ENCODE results near the gene LRRC27.
A peak's percentile ranks its signal among the peaks of the same experiment; 100 is the strongest.
"Not testable (repeated sequence)": the region's sequence is repeated elsewhere in the genome, so short reads cannot be mapped to it uniquely, and the experiment has no call there.

Gene LRRC27

DNA sequence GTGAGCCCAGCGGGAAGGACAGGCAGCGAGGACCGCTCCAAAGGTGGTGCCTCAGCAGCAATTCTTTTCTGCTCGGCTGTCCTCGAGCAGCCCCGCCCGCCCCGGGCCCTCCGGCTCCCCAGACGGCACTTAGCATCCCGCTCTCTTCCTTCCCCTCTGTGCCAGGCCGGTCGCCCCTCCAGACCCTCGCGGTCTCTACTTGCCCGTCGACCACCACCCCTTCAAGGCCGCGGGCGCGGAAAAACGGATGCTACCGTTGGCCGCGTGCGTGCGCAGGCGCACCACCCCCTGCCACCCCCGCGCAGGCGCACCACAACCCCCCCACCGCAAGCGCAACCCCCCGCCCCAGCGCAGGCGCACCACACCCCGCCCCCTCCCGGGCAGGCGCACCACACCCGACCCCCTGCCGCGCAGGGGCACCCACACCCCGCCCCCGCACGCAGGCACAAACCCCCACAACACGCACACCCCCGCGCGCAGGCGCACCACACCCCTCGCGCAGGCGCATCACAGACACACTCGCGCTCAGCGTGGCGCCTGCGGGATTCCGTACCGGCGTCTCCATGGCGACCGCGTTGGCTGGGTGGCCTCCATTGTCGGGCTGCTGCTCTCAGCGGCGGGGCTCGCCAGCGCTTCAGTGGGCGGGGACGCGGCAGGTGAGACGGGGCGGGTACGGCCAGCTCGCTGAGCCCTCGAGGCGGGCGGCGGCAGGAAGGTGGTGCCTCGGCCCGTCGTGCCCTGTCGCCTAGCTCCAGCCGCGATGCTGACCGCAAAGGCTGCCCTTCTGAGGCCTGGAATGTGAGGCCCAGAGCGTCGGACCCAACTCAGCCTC is at the start of gene LRRC27:
Gene LRRC27 (plus strand): TSS at position 593 of the 832 bp plus-strand sequence. CDS start 1,332 bp downstream, outside the sequence.
- peak; percentile 86 for DNase-seq

DNA sequence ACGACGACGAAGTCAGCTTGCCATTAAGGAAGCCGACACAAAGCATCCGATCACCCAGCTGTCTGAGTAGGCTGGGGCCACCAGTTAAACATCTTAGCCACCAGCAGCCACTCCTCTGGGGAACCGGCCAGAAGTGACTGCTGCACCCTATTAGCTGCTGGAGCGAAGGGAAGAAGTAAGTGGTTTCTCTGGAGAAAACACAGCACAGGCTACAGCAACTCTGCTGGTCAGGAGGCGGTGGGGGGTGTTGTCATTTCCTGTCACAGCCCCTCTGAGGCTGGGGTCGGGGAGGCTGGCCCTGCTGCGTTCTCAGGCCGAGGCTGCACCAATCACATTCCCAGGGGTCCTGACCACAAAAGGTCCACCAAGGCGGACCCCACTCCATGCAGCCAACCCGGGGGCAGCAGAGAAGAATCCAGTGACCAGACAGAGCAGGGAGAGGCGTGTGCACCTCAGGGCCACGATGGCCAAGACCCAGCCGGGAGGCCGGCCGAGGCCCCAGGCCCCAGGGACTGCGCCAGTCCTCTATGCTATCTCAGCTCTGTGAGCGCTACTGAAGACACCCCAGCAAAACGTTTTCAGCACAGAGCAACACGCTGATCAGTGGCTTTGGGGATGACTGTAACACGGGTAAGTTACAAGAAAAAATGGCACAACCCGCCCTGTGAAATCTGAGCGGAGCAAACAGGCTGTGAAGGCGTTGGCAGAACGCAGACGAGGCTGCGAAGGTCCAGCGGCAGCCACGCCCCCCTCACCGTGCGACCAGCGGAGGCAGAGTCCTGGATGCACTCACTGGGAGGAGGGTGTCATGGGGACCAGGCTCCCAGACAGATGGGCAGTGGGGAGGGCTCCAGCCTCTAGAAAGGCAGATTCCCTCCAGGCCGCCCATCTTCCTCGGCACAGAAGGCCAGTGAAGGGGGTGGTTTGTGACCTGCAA is 49.1 kb upstream of the LRRC27 start:
- no peak for DNase-seq

DNA sequence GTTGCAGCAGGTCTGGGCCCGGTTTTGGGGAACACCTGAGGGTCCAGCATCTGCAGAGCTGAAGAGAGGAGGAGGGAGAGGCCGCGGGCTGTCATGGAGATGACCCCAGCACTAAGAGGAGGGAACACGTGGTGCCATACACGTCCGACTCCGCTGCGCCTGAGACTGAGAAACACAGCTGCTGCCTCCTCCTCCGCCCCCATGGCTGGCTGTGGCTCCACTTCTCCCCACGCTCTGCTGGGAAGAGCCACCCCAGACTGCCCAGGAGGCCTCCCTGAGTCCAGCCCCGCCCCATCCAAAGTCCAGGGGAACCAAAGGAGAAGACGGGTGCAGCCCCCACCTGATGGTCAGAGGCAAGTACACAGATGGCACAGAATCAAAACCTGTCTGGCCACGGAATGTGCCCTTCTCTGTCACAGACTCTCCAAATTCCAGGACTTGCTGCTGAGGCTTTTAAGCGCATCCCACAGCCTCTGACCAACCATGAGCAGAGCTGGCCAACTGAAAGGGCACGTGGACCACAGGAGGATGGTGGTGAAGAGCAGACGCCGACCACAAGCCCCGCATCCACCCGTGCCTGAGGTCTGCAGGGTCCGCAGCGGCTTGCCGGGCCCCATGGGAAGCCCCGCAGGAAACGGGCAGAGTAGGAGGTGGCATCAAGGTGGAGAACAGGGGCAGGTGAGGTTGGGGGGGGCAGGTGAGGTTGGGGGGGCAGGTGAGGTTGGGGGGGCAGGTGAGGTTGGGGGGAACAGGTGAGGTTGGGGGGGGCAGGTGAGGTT is 48.2 kb upstream of the LRRC27 start:
- no peak for DNase-seq

GRCh38 chr10:132289439-132289838 is 42.6 kb upstream of the LRRC27 start:
- DNase-seq: no peak

DNA sequence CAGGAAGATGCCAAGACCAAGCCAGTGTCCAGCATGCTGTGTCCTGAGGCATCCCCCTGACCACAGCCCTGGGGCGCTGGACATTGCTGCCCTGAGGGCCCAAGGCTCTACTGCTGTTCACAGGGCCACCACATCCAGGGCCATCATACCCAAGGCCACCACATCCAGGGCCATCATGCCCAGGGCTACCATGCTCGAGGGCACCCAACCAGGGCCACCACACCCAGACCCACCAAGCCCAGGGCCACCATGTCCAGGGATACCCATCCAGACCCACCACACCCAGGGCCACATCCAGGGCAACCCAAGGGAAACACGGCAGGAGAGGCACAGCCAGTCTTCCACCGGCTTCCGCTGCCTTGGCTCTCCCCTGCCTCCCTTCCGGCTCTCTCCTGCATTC is 41.4 kb upstream of the LRRC27 start:
- no peak for DNase-seq

GRCh38 chr10:132291826-132292225 is 40.2 kb upstream of the LRRC27 start:
- DNase-seq: no peak

GRCh38 chr10:132292287-132293200 is 39.4 kb upstream of the LRRC27 start:
- no peak for DNase-seq

DNA sequence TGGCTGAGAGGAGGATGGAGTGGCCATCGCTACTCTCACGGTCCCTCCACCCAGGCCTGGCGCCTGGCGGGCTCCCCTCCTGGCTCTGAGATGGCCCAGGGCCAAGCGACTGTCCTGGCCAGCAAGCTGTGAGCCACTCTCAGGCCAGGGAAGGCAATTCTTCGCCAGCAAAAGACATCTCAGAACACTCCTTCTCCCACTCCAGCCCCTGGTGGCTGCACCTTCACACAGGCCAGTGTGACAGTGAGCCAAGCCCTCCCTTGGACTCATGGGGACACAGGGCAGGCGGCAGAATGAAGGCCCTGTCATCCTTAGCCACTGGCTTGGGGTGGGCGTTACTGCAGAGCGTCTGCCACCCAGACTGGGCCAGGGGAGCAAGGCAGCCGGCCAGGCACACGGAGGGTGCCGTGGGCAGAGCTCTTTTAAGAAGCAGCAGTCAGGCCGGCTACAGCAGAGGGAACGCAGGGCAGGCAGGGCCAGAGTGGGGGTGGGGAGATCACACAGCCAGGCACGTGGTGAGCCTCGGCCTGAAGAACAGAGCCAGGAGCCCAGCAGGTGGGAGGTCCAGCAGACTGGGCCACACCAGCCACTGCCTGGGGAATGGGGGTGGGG is 38.7 kb upstream of the LRRC27 start:
- peak; percentile 18 for DNase-seq

DNA sequence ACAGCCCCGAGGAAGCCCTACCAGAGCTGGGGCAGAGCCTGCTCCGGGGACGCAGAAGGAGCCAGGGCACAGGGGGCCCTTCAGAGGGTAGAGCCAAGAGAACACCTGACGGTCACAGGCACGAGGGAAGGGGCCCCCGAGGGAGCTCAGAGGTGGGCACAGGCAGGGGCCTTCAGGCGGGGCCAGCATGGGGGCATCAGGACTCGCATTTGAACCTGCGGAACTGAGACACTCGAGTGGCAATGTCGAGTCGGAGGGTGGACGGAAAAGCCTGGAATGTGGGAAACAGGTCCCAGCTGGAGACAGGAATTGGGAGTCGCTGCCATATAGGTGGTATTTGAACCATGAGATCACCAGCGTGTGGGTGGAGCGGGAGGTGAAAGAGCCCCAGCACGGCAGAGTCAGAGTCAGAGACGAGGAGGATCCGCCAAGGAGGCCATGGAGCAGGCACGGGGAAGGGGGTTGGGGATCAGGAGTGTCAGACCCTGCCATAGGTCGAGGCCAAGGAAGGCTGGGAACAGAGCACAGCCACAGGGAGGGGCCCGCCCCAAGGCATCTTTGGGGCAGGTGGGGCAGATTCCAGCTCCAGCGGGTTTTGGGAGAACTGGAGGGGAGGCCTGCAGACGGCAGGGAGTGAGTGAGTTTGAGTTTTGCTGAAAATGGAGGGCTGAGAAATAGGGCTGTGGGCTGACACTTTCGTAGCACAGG is 38.0 kb upstream of the LRRC27 start:
- DNase-seq: no peak

GRCh38 chr10:132294561-132295318 is 37.3 kb upstream of the LRRC27 start:
- DNase-seq: peak; percentile 49

DNA sequence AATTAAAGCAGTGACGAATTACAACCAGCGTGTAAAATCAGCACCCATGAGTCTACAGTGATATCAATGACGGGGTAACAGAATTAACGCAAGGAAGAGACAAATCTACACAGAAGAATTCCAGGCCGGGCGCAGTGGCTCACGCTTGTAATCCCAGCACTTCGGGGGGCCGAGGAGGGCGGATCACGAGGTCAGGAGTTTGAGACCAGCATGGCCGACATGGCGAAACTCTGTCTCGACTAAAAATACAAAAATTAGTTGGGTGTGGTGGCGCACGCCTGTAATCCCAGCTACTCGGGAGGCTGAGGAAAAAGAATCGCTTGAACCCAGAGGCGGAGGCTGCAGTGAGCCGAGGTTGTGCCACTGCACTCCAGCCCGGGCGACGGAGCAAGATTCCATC is 36.5 kb upstream of the LRRC27 start:
- not testable (repeated sequence) for DNase-seq

DNA sequence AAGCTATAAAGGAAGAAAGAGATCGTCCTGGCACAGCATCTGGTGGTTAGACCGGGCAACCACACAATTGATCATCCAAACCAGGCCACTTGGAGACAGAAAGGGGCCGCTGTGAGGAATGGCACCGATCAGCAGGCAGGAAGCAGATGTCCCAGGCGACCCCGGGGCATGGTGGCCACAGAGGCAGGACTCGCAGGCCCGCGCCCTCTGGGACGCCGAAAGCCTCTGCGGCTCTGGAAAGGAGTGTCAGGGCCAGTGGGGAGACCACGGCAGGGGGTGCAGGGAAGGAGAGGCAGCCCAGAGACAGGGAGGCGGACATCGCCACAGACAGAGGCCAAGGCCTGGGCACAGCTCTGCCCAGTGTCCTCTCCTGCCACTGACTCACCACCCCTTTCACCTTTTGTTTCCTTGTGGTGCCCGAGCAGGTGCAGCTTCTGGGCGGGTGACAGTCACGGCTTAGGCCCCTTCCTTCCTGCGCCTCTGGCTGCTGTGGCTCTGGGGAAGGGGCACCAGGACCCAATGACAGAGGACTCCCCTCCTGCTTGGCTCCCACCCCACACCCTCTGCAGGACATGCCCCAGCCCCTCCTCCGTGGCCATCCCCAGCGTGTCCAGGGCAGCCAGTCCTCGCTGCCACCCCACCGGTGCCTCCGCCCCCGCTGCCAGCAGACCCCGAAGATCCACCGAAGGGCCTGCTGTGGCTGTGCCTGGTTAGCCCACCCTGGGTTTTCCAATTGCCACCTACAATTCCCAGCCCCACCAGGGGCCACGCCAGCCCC is 35.1 kb upstream of the LRRC27 start:
- DNase-seq: no peak

- DNase-seq: no peak
These were observed 34.5 kb upstream of the LRRC27 start for GRCh38 chr10:132297526-132297925.

DNA sequence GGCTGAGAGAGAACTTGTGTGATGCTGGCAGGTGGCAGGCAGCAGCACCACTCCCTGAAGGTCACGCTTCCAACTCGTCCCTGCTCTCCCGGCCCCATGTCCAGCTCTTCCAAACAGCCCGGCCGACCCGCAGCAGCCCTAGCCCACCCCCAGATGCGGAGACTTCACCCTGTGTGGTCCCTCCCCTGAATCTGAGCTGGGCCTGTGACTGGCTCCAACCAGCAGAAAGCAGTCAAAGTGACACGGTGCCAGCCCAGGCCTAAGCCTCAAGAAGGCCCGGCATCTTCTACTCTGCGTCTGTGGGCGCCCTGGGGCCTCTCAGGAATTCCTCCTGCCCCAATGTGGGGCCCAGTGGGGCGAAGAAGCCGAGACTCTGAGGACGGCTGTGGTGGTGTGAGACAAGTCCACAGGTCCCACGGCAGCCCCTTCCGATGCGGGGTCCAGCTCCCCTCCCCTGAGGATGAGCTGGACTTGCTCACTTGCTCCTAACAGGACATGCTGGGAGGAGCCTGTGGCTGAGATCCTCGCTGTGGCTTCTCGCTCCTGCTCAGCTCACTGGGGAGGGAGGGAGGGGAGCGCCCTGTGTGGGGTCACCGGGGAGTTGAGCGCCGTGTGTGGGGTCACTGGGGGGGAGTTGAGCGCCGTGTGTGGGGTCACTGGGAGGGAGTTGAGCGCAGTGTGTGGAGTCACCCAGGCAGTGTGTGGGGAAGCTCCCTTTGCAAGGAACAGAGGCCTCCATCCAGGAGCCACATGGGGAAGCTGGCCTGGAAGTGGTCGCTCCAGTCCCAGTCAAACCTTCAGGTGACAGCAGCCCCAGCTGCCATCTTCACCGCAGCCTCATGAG is 33.7 kb upstream of the LRRC27 start:
- no peak for DNase-seq

- no peak for DNase-seq
These were observed 32.3 kb upstream of the LRRC27 start for GRCh38 chr10:132299371-132300336.

- DNase-seq: no peak
These were observed 31.4 kb upstream of the LRRC27 start for GRCh38 chr10:132300582-132300981.
